ENCODE measurements around the gene TANGO6. TPM values are rescaled to one million over a fixed set of nuclear protein-coding genes. Genes with fewer than 3 reads are reported as not detected.

TANGO6 gene
- total and polyA plus RNA-seq, 2 of the 8 experiments (the other 6 are each of a cell fraction or from before 2014, with no cell fraction given) = 5.0 to 19.5 TPM

DNA sequence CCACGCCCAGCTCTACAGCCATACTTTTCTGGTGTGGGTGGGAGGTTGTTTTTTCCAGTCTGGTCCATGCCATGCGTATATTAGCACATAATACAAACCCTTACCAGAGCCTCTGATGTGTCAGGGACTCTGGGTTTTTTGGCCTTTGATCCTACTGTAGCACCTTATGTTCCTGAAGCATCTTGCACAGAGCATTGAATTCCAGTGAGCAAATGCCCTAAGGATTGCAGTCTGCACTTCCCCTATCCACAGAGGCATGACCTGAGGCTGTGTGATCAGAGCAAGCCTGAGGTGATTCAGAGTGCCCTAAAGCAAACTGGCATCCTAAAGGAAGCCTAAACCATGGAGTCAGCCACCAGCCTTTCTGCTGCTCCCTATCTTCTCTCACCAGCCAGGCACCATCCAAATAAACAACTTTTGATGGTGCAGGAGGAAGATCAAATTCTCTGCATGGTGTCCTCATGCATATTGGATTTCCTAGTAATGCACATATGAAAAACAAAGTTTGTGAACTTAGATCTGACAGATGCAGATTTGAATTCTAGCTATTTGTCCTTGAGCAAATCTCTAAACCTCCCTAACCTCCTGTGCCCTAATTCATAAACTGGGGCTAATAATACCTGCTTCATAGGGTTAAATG, 220.9 kb downstream of the TANGO6 start (continued):
- TF ChIP-seq, protein P1, sequence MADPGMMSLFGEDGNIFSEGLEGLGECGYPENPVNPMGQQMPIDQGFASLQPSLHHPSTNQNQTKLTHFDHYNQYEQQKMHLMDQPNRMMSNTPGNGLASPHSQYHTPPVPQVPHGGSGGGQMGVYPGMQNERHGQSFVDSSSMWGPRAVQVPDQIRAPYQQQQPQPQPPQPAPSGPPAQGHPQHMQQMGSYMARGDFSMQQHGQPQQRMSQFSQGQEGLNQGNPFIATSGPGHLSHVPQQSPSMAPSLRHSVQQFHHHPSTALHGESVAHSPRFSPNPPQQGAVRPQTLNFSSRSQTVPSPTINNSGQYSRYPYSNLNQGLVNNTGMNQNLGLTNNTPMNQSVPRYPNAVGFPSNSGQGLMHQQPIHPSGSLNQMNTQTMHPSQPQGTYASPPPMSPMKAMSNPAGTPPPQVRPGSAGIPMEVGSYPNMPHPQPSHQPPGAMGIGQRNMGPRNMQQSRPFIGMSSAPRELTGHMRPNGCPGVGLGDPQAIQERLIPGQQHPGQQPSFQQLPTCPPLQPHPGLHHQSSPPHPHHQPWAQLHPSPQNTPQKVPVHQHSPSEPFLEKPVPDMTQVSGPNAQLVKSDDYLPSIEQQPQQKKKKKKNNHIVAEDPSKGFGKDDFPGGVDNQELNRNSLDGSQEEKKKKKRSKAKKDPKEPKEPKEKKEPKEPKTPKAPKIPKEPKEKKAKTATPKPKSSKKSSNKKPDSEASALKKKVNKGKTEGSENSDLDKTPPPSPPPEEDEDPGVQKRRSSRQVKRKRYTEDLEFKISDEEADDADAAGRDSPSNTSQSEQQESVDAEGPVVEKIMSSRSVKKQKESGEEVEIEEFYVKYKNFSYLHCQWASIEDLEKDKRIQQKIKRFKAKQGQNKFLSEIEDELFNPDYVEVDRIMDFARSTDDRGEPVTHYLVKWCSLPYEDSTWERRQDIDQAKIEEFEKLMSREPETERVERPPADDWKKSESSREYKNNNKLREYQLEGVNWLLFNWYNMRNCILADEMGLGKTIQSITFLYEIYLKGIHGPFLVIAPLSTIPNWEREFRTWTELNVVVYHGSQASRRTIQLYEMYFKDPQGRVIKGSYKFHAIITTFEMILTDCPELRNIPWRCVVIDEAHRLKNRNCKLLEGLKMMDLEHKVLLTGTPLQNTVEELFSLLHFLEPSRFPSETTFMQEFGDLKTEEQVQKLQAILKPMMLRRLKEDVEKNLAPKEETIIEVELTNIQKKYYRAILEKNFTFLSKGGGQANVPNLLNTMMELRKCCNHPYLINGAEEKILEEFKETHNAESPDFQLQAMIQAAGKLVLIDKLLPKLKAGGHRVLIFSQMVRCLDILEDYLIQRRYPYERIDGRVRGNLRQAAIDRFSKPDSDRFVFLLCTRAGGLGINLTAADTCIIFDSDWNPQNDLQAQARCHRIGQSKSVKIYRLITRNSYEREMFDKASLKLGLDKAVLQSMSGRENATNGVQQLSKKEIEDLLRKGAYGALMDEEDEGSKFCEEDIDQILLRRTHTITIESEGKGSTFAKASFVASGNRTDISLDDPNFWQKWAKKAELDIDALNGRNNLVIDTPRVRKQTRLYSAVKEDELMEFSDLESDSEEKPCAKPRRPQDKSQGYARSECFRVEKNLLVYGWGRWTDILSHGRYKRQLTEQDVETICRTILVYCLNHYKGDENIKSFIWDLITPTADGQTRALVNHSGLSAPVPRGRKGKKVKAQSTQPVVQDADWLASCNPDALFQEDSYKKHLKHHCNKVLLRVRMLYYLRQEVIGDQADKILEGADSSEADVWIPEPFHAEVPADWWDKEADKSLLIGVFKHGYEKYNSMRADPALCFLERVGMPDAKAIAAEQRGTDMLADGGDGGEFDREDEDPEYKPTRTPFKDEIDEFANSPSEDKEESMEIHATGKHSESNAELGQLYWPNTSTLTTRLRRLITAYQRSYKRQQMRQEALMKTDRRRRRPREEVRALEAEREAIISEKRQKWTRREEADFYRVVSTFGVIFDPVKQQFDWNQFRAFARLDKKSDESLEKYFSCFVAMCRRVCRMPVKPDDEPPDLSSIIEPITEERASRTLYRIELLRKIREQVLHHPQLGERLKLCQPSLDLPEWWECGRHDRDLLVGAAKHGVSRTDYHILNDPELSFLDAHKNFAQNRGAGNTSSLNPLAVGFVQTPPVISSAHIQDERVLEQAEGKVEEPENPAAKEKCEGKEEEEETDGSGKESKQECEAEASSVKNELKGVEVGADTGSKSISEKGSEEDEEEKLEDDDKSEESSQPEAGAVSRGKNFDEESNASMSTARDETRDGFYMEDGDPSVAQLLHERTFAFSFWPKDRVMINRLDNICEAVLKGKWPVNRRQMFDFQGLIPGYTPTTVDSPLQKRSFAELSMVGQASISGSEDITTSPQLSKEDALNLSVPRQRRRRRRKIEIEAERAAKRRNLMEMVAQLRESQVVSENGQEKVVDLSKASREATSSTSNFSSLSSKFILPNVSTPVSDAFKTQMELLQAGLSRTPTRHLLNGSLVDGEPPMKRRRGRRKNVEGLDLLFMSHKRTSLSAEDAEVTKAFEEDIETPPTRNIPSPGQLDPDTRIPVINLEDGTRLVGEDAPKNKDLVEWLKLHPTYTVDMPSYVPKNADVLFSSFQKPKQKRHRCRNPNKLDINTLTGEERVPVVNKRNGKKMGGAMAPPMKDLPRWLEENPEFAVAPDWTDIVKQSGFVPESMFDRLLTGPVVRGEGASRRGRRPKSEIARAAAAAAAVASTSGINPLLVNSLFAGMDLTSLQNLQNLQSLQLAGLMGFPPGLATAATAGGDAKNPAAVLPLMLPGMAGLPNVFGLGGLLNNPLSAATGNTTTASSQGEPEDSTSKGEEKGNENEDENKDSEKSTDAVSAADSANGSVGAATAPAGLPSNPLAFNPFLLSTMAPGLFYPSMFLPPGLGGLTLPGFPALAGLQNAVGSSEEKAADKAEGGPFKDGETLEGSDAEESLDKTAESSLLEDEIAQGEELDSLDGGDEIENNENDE (IDR thresholded peaks at IDR 0.05; ENCODE audit: insufficient replicate concordance, low read length) = no peak
- TF ChIP-seq, protein P2, sequence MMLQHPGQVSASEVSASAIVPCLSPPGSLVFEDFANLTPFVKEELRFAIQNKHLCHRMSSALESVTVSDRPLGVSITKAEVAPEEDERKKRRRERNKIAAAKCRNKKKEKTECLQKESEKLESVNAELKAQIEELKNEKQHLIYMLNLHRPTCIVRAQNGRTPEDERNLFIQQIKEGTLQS (IDR thresholded peaks at IDR 0.05; ENCODE audit: insufficient read depth, low read depth, low read length) = no peak
- no peak for TF ChIP-seq FOSL1 (IDR thresholded peaks at IDR 0.05; ENCODE audit: insufficient read depth, low read depth, low read length)
- TF ChIP-seq TAF7 (optimal IDR thresholded peaks at IDR 0.05; ENCODE audit: borderline replicate concordance, low read depth, low read length) = no peak
- no peak for TF ChIP-seq EGR1 (IDR thresholded peaks at IDR 0.05; ENCODE audit: borderline replicate concordance, low read depth, low read length)
- TF ChIP-seq RXRA (IDR thresholded peaks at IDR 0.05; ENCODE audit: insufficient read depth, low read depth, low read length) = no peak
